H1 (cell line): Measurements from ENCODE around the gene KRT78. TPM values are rescaled to one million over a fixed set of nuclear protein-coding genes. Genes with fewer than 3 reads are reported as not detected.
A peak's percentile ranks its signal among the peaks of the same experiment; 100 is the strongest.

ENCODE experiments used
- CBX5 ChIP-seq: fragments of 300-800, 300-1000 bp; sonication (generic); IDR thresholded peaks from 2 replicates; pipeline ENCODE4 v1.7.1; 2016; ENCODE audit warnings: antibody characterized with exemption, low read length, low read depth
- CBX8 ChIP-seq: fragments of 300-800, 300-1000 bp; sonication (generic); IDR thresholded peaks from 2 replicates; pipeline ENCODE4 v1.7.1; 2016; ENCODE audit warnings: low read depth, low read length, borderline replicate concordance
- CHD2 ChIP-seq: IDR thresholded peaks from 2 replicates; pipeline ENCODE4 v1.6.1; 2012; ENCODE audit warnings: low read length, improper control_type of control experiment
- EP300 ChIP-seq, 2 experiments: IDR thresholded peaks; 1 replicate in 1 of 2; 2 replicates in 1 of 2; pipeline ENCODE4 v1.6.1; 2011 to 2012; ENCODE audit warnings: low read depth in 2 of 2, low read length in 2 of 2, mild to moderate bottlenecking in 2 of 2, borderline replicate concordance in 1 of 2, inconsistent platforms in 1 of 2, moderate library complexity in 1 of 2
- FOSL1 ChIP-seq: IDR thresholded peaks from 2 replicates; pipeline ENCODE4 v1.6.1; 2011; ENCODE audit warnings: mild to moderate bottlenecking, low read depth, low read length, moderate library complexity; ENCODE audit not compliant: insufficient read depth
- KDM5A ChIP-seq: fragments of 200-600 bp; IDR thresholded peaks from 2 replicates; pipeline ENCODE4 v1.7.1; 2012; ENCODE audit warnings: mild to moderate bottlenecking, low read length, inconsistent platforms, mixed read lengths
- MAFK ChIP-seq: IDR thresholded peaks from 2 replicates; pipeline ENCODE4 v1.6.1; 2012; ENCODE audit warnings: low read depth, mild to moderate bottlenecking, improper control_type of control experiment, low read length
- POLR2A ChIP-seq, 2 experiments: IDR thresholded peaks; 1 replicate in 1 of 2; 2 replicates in 1 of 2; pipeline ENCODE4 v1.6.1; 2011; ENCODE audit warnings: low read depth in 2 of 2, low read length in 2 of 2, mild to moderate bottlenecking in 2 of 2; ENCODE audit errors: control extremely low read depth in 1 of 2
- SAP30 ChIP-seq: fragments of 300-600 bp; sonication (generic); IDR thresholded peaks from 2 replicates; pipeline ENCODE4 v1.7.1; 2012; ENCODE audit warnings: low read length, moderate library complexity, mild to moderate bottlenecking, inconsistent platforms; ENCODE audit not compliant: insufficient read depth, insufficient replicate concordance
- SIN3A ChIP-seq, 2 experiments: IDR thresholded peaks in 1 of 2; conservative IDR thresholded peaks in 1 of 2; 2 replicates each; pipeline ENCODE4 v1.6.1; 2011 to 2012; ENCODE audit warnings: low read length in 2 of 2, improper control_type of control experiment in 1 of 2, low read depth in 1 of 2, mild to moderate bottlenecking in 1 of 2
- polyA plus RNA-seq, 7 experiments: library from polyadenylated mRNA; depleted of rRNA in 3 of 7; stranded (reverse) in 5 of 7; unstranded in 2 of 7; fragments of >200 nt in 5 of 7; fragments of 200-250 nt in 2 of 7; gene quantifications; 1 replicate in 5 of 7; 2 replicates in 1 of 7; 4 replicates in 1 of 7; pipeline versions ENCODE4 v1.2.1 to v1.2.3, GENCODE V29; 2011 to 2013; ENCODE audit warnings: missing spikeins in 2 of 7, mixed read lengths in 2 of 7
- total RNA-seq: library from RNA; stranded (reverse); fragmentation: NEBNext Ultra II Directional; extraction: Animal tissue kit (Norgen Biotek cat#: 25700); gene quantifications from 2 replicates; pipeline ENCODE4 v1.2.1, GENCODE V29; 2021

Gene KRT78
- total and polyA plus RNA-seq, 2 of the 8 experiments (the other 6 are each of a cell fraction or from before 2014, with no cell fraction given): not detected

- TF ChIP-seq EP300 (IDR thresholded peaks at IDR 0.05; ENCODE audit: borderline replicate concordance in 1 of 2, low read depth in 2 of 2, low read length in 2 of 2) (no peak), MAFK (no peak), SAP30 (no peak), CBX8 (no peak), POLR2A (IDR thresholded peaks at IDR 0.05; ENCODE audit: control extremely low read depth in 1 of 2, low read depth in 2 of 2, low read length in 2 of 2) (no peak), KDM5A (no peak), FOSL1 (no peak), CBX5 (no peak), CHD2 (no peak), SIN3A (conservative IDR thresholded peaks at IDR 0.05 in 1 of 2, IDR thresholded peaks at IDR 0.05 in 1 of 2; ENCODE audit: low read depth in 1 of 2, low read length in 2 of 2) (0 out of 4 replicates have a peak, but pooled peaks of 1 of the 2 experiments have one; percentile 42)
These were observed 30.9 kb upstream of the KRT78 start (continued) for GRCh38 chr12:52879394-52880351.
